Prostate gland (tissue), 2 donors: ENCODE measurements around the gene DCUN1D2. TPM values are rescaled to one million over a fixed set of nuclear protein-coding genes. Genes with fewer than 3 reads are reported as not detected.

Experiments used
- DNase-seq: peaks from one replicate; pipeline ENCODE4 v3.0.0-alpha.2; 2019; ENCODE audit warnings: low spot score
- H3K27ac ChIP-seq, 2 donors: fragments of 200-600 bp; sonication (generic); 2 replicates each; pipeline ENCODE4 v1.5.1; 2017 to 2019
- H3K27me3 ChIP-seq: fragments of 200-600 bp; sonication (generic); replicated peaks from 2 replicates; pipeline ENCODE4 v1.5.1; 2019; ENCODE audit not compliant: insufficient read depth
- H3K36me3 ChIP-seq, 2 donors: fragments of 200-600 bp; sonication (generic); 1 replicate in 1 of 2; 2 replicates in 1 of 2; pipeline versions ENCODE4 v1.5.1 to v1.8.1; 2017 to 2019
- H3K4me1 ChIP-seq: fragments of 200-600 bp; sonication (generic); replicated peaks from 2 replicates; pipeline ENCODE4 v1.5.1; 2019
- H3K4me3 ChIP-seq, 2 donors: fragments of 200-600 bp; sonication (generic); 2 replicates each; pipeline ENCODE4 v1.5.1; 2017 to 2019
- H3K9me3 ChIP-seq: fragments of 200-600 bp; sonication (generic); 2 replicates; pipeline ENCODE4 v1.5.1; 2017
- CTCF ChIP-seq, 4 experiments: fragments of 200-600 bp in 2 of 4; fragments of 450-650 bp in 2 of 4; sonication (generic) in 2 of 4; IDR thresholded peaks; 1 replicate in 3 of 4; 2 replicates in 1 of 4; pipeline ENCODE4 v1.5.1; 2016 to 2019; ENCODE audit warnings: antibody characterized with exemption in 4 of 4, mild to moderate bottlenecking in 2 of 4, moderate library complexity in 2 of 4
- POLR2A ChIP-seq: fragments of 450-650 bp; IDR thresholded peaks from one replicate; pipeline ENCODE4 v1.6.1; 2016; ENCODE audit warnings: antibody characterized with exemption, mild to moderate bottlenecking
- POLR2AphosphoS5 ChIP-seq: sonication (generic); formaldehyde crosslinking; IDR thresholded peaks from one replicate; pipeline ENCODE4 v1.6.1; 2017; ENCODE audit warnings: antibody characterized with exemption
- WGBS: methylation state at CpG from one replicate; pipeline ENCODE4 v1.1.5; 2018; 5-methylcytosine and 5-hydroxymethylcytosine counted together
- intact Hi-C: fragments of 100-400 bp; cut with DNase I; formaldehyde crosslinking; loops from one replicate; pipeline ENCODE4 v1.14.2; 2022
- total RNA-seq, 2 donors: library from RNA; depleted of rRNA; stranded (reverse); fragments of >200 nt; gene quantifications; one replicate each; pipeline ENCODE4 v1.1.0, GENCODE V29; 2016

DCUN1D2 gene
- total RNA-seq, 2 donors from 2014 or later: 11.0 to 48.0 TPM

DNA sequence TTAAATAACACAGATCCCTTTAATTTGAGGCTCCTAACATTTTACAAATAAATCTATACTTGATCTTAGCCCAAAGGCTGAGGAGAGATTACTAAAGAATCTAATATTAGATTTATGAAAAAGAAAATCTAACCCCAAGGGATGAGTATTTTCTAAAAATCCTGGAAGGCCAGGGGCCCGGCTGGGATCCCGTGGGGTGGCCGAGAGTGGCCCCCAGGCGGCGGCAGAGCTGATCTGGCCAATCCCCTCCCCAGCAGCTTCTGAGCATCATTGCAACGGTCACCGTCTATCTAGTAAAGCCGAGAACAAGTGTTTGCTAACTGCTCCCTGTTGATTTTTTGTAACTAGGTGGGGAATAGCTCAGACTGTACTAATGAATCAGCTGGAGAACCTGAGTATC is 74.7 kb downstream of the DCUN1D2 start:
- TF ChIP-seq POLR2A (no peak), CTCF (IDR thresholded peaks at IDR 0.05) (no peak), POLR2AphosphoS5 (no peak)
- intact Hi-C loops: no loop called here
- Histone ChIP-seq H3K9me3 (no peaks in the 10 kb centered on the region), H3K36me3 (no peaks in the 10 kb centered on the region), H3K27me3 (peaks cover 2% of the 10 kb centered on the region), H3K4me3 (no peak overlapping the region), H3K4me1 (no peaks in the 10 kb centered on the region), H3K27ac (no peak overlapping the region)
- WGBS: 79% methylated on average over 8 of the region's 8 CpGs
- no peak for DNase-seq

DNA sequence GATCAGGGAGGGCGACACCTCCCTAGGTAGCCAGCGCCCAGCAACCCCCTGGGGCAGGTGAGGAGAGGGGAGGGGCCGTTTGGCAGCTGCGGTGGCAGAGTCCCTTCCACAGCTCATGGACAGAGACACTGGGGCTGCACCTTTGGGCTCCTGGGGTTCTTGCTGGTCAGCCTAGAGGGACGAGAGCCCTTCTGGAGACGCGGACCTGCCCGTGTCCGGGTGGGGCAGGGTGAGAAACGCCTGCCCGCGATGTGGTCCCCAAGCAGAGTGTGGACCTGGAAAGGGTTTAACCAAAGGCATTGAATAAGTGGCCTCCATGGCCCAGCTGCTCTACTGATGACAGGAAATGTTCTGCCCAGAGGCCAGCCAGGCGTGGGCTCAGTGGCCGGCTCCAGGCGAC is 75.5 kb downstream of the DCUN1D2 start:
- TF ChIP-seq POLR2AphosphoS5: no peak
- TF ChIP-seq POLR2A: no peak
- TF ChIP-seq CTCF (IDR thresholded peaks at IDR 0.05): no peak
- H3K27ac ChIP-seq: no peak overlapping the region
- H3K9me3 ChIP-seq: no peaks in the 10 kb centered on the region
- no peaks in the 10 kb centered on the region for H3K36me3 ChIP-seq
- no peaks in the 10 kb centered on the region for H3K4me1 ChIP-seq
- H3K4me3 ChIP-seq: no peak overlapping the region
- intact Hi-C loops: no loop called here
- peaks cover 2% of the 10 kb centered on the region for H3K27me3 ChIP-seq
- WGBS: 87% methylated on average over 15 of the region's 15 CpGs
- no peak for DNase-seq

DNA sequence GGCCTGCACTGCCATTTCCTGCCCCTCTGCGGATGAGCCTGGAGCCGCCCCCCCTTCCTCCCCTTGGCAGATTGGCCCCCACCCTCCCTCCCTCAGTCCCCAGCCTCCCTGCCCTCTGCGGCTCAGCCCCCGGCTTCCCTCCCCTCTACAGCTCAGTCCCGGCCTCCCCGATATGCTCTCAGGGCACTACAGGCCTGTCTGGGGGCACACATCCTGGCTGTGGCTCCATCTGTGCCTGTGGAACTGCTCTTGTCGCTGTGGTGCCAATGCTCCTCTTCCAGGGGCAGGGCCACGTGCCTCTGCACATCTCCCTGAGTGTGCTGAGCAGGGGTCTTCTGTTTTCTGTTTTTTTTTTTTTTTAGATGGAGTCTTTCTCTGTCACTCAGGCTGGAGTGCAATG is 76.2 kb downstream of the DCUN1D2 start:
- intact Hi-C loops: no loop called here
- no peak for DNase-seq
- peaks cover 2% of the 10 kb centered on the region for H3K27me3 ChIP-seq
- 91% methylated on average over 8 of the region's 8 CpGs for WGBS
- H3K4me1 ChIP-seq: no peaks in the 10 kb centered on the region
- H3K4me3 ChIP-seq: no peak overlapping the region
- peak overlapping the region; percentile 30 to 38 for H3K27ac ChIP-seq
- TF ChIP-seq POLR2A (no peak), POLR2AphosphoS5 (no peak), CTCF (IDR thresholded peaks at IDR 0.05) (no peak)
- H3K36me3 ChIP-seq: no peaks in the 10 kb centered on the region
- no peaks in the 10 kb centered on the region for H3K9me3 ChIP-seq

GRCh38 chr13:113413898-113414282 is 76.6 kb downstream of the DCUN1D2 start:
- Histone ChIP-seq H3K27me3 (peaks cover 2% of the 10 kb centered on the region), H3K36me3 (no peaks in the 10 kb centered on the region), H3K27ac (peak overlapping the region; percentile 30 to 38), H3K9me3 (no peaks in the 10 kb centered on the region), H3K4me3 (no peak overlapping the region), H3K4me1 (no peaks in the 10 kb centered on the region)
- intact Hi-C loops: no loop called here
- WGBS: 67% methylated on average over 4 of the region's 9 CpGs
- TF ChIP-seq POLR2AphosphoS5: no peak
- no peak for TF ChIP-seq POLR2A
- TF ChIP-seq CTCF (IDR thresholded peaks at IDR 0.05): no peak
- DNase-seq: no peak

DNA sequence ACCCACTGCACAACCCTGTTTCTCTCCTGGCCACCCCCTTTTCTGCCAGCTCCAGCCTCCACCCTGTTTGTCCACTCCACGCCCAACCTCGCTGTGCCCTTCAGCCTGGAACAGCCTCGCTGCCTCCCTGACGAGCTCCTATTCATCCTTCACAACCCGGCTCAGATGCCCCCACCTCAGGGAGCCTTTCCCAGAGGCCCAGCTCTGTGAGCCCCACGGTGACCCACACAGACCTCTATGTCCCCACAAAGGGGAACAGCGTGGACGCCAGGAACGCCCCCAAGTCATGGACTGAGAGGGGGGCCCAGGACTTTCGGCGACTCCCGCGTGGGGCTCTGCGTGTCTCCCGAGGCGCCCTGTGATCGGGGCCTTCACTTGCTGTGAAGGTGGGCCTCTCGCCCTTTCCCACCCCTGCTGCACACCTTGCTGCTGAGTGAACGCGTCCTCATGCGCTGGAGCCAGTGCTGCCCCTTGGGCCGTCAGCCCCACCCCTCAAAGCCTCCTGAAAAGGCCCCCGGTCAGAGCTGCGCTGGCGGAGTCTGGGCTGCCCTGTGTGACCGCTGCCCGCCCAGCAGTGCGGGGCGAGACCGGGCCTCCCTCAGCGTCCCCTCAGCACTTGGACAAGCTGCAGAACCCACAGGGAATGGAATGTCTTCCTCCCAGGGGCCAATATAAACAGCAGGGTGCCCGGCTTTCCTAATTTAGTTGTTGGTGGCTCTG is 77.2 kb downstream of the DCUN1D2 start:
- H3K4me1 ChIP-seq: no peaks in the 10 kb centered on the region
- peak overlapping the region in 1 of 2 donors; percentile 30 for H3K27ac ChIP-seq
- H3K9me3 ChIP-seq: no peaks in the 10 kb centered on the region
- WGBS: 91% methylated on average over 26 of the region's 32 CpGs
- H3K27me3 ChIP-seq: no peaks in the 10 kb centered on the region
- H3K36me3 ChIP-seq: no peaks in the 10 kb centered on the region
- DNase-seq: no peak
- intact Hi-C loops: no loop called here
- H3K4me3 ChIP-seq: no peak overlapping the region
- TF ChIP-seq POLR2AphosphoS5 (no peak), CTCF (IDR thresholded peaks at IDR 0.05) (no peak), POLR2A (no peak)
